ENCODE results near the gene SATB1. TPM values are rescaled to one million over a fixed set of nuclear protein-coding genes. Genes with fewer than 3 reads are reported as not detected.

The SATB1 gene
- total and polyA plus RNA-seq, 2 of the 8 experiments (the other 6 are each of a cell fraction or from before 2014, with no cell fraction given) = 18.8 to 28.0 TPM

GRCh38 chr3:18419232-18419631 is 5.9 kb downstream of the SATB1 start:
- Histone ChIP-seq H3K36me3 (ENCODE audit: control insufficient read depth in 2 of 4, insufficient read depth in 4 of 4, low read length in 3 of 4) (peaks cover 4 to 26% (median 12%) of the 10 kb centered on the region in 4 experiments; a peak in 6 of 8 replicates), H3K23ac (ENCODE audit: insufficient read length) (no peak overlapping the region), H4K8ac (ENCODE audit: extremely low read depth, insufficient read depth, low read length) (no peak overlapping the region), H3K4me3 (ENCODE audit: extremely low read depth in 1 of 4, insufficient read depth in 2 of 4, low read depth in 3 of 4, low read length in 4 of 4) (no peak overlapping the region), H3K9ac (replicated peaks in 1 of 4; ENCODE audit: extremely low read depth in 1 of 4, low read depth in 3 of 4, low read length in 3 of 4) (no peak overlapping the region), H2BK120ac (replicated peaks; ENCODE audit: low read depth, low read length) (no peak overlapping the region), H2BK5ac (ENCODE audit: low read depth, low read length) (no peak overlapping the region), H2AFZ (ENCODE audit: low read length) (no peak overlapping the region), H3K18ac (ENCODE audit: extremely low read depth, low read length) (no peak overlapping the region), H3K79me1 (ENCODE audit: low read depth, low read length) (no peaks in the 10 kb centered on the region), H2BK20ac (ENCODE audit: low read length) (no peak overlapping the region), H3K4me1 (replicated peaks in 1 of 4; ENCODE audit: control insufficient read depth in 3 of 4, insufficient read depth in 4 of 4, low read length in 3 of 4) (peaks cover 0 to 4% (median 1%) of the 10 kb centered on the region in 4 experiments; a peak in 3 of 7 replicates), H2BK15ac (ENCODE audit: low read length) (no peak overlapping the region), H2BK12ac (ENCODE audit: low read depth, low read length) (no peak overlapping the region), H4K20me1 (replicated peaks in 1 of 2; ENCODE audit: control insufficient read depth in 1 of 2, insufficient read depth in 2 of 2, low read length in 2 of 2) (no peaks in the 10 kb centered on the region), H3K4me2 (ENCODE audit: insufficient read depth in 1 of 2, low read depth in 2 of 2, low read length in 2 of 2) (no peak overlapping the region), H3K79me2 (ENCODE audit: control insufficient read depth in 1 of 2, insufficient read depth in 2 of 2, low read length in 2 of 2) (peaks cover 0 to 14% of the 10 kb centered on the region in 2 experiments; a peak in 2 of 4 replicates), H4K91ac (replicated peaks; ENCODE audit: insufficient read length, low read length) (no peak overlapping the region), H2AK5ac (ENCODE audit: low read depth, low read length) (no peak overlapping the region), H4K5ac (ENCODE audit: insufficient read length, low read depth, low read length) (no peak overlapping the region), H3K4ac (replicated peaks; ENCODE audit: insufficient read length, low read depth, low read length) (no peak overlapping the region), H3K56ac (replicated peaks; ENCODE audit: insufficient read length, low read depth, low read length) (no peak overlapping the region), H3K27ac (ENCODE audit: low read depth, low read length) (no peak overlapping the region), H3K23me2 (ENCODE audit: low read depth, low read length) (peaks cover 6% of the 10 kb centered on the region; the same call in 1 of the 2 replicates), H3K27me3 (replicated peaks in 1 of 4; ENCODE audit: control insufficient read depth in 3 of 4, extremely low read depth in 1 of 4, insufficient read depth in 3 of 4, low read length in 3 of 4) (no peaks in the 10 kb centered on the region), H3K9me3 (ENCODE audit: insufficient read depth in 2 of 2, low read depth in 1 of 2, low read length in 1 of 2) (no peaks in the 10 kb centered on the region), H3K14ac (ENCODE audit: insufficient read length) (no peak overlapping the region)
- WGBS, 2 experiments (ENCODE audit: extremely low coverage in 1 of 2, insufficient coverage in 1 of 2, insufficient read length in 1 of 2, insufficient replicate concordance in 2 of 2, low coverage in 1 of 2, low lambda C conversion rate in 2 of 2, missing lambda C conversion rate in 1 of 2) = 78% methylated on average over 4 of the region's 4 CpGs; no CpG with 5 or more reads in 1 of the 2 experiments
- CTCF ChIA-PET (ENCODE audit: partially characterized antibody) = no interaction called here
- FAIRE-seq (no peak), DNase-seq (ENCODE audit: low read depth in 1 of 2, low spot score in 2 of 2) (no peak)
- POLR2A ChIA-PET (ENCODE audit: partially characterized antibody) = no interaction called here
- no peak for TF ChIP-seq SIX5 (IDR thresholded peaks at IDR 0.05; ENCODE audit: low read depth, low read length)
- no peak for TF ChIP-seq CBX8 (IDR thresholded peaks at IDR 0.05; ENCODE audit: borderline replicate concordance, low read depth, low read length)
- TF ChIP-seq E2F6 (IDR thresholded peaks at IDR 0.05) = no peak
- TF ChIP-seq BACH1 (IDR thresholded peaks at IDR 0.05; ENCODE audit: low read length) = no peak
- TF ChIP-seq MAFK (IDR thresholded peaks at IDR 0.05; ENCODE audit: low read depth, low read length) = no peak
- no peak for TF ChIP-seq JUN (IDR thresholded peaks at IDR 0.05; ENCODE audit: low read depth, low read length)
- no peak for TF ChIP-seq PHF8 (conservative IDR thresholded peaks at IDR 0.05; ENCODE audit: low read depth, low read length)
- no peak for TF ChIP-seq SAP30 (IDR thresholded peaks at IDR 0.05; ENCODE audit: insufficient read depth, insufficient replicate concordance, low read length)
- no peak for TF ChIP-seq GTF2F1 (IDR thresholded peaks at IDR 0.05; ENCODE audit: borderline replicate concordance, low read depth, low read length)
- no peak for TF ChIP-seq SIRT6 (IDR thresholded peaks at IDR 0.05; ENCODE audit: low read length)
- TF ChIP-seq CEBPB (IDR thresholded peaks at IDR 0.05; ENCODE audit: low read depth, low read length) = no peak
- TF ChIP-seq TCF12 (IDR thresholded peaks at IDR 0.05; ENCODE audit: low read depth, low read length) = no peak
- no peak for TF ChIP-seq KDM4A (IDR thresholded peaks at IDR 0.05; ENCODE audit: low read depth, low read length, severe bottlenecking)
- no peak for TF ChIP-seq FOSL1 (IDR thresholded peaks at IDR 0.05; ENCODE audit: insufficient read depth, low read depth, low read length)
- TF ChIP-seq HDAC6 (IDR thresholded peaks at IDR 0.05; ENCODE audit: low read depth, low read length) = no peak

All from H1 (cell line).